22Rv1 (cell line): ENCODE measurements around the gene SLC22A1.

Source experiments
- H3K27ac ChIP-seq: fragments of 450-650 bp; 2 replicates; pipeline ENCODE4 v1.5.1; 2017
- CTCF ChIP-seq: fragments of 450-650 bp; IDR thresholded peaks from 2 replicates; pipeline ENCODE4 v1.5.1; 2017; ENCODE audit warnings: mild to moderate bottlenecking
- ZFX ChIP-seq: fragments of 450-650 bp; IDR thresholded peaks from 2 replicates; pipeline ENCODE4 v1.6.1; 2017; ENCODE audit warnings: antibody characterized with exemption, borderline replicate concordance

SLC22A1 gene

GRCh38 chr6:160127270-160128124, 5.9 kb downstream of the SLC22A1 start:
- TF ChIP-seq ZFX (no peak), CTCF (no peak)

GRCh38 chr6:160128125-160128683, 6.6 kb downstream of the SLC22A1 start:
- H3K27ac ChIP-seq: no peak overlapping the region
- TF ChIP-seq CTCF (no peak), ZFX (no peak)

More at GRCh38 chr6:160127270-160128124, 5.9 kb downstream of the SLC22A1 start:
- H3K27ac ChIP-seq: no peak overlapping the region

GRCh38 chr6:160128879-160129516, 7.4 kb downstream of the SLC22A1 start:
- no peak overlapping the region for H3K27ac ChIP-seq
- TF ChIP-seq CTCF: no peak
- TF ChIP-seq ZFX: no peak

GRCh38 chr6:160129881-160130615, 8.4 kb downstream of the SLC22A1 start:
- H3K27ac ChIP-seq: no peak overlapping the region
- TF ChIP-seq CTCF (no peak), ZFX (no peak)

GRCh38 chr6:160130729-160131484, 9.3 kb downstream of the SLC22A1 start:
- H3K27ac ChIP-seq: no peak overlapping the region
- TF ChIP-seq CTCF (no peak), ZFX (no peak)

- TF ChIP-seq ZFX (no peak), CTCF (no peak)
These were observed 10.2 kb downstream of the SLC22A1 start for GRCh38 chr6:160131636-160132296.

More at GRCh38 chr6:160131636-160132296, 10.2 kb downstream of the SLC22A1 start:
- H3K27ac ChIP-seq: no peak overlapping the region
